Upper lobe of left lung (tissue), 6 donors: ENCODE measurements around the gene WDTC1. TPM values are rescaled to one million over a fixed set of nuclear protein-coding genes. Genes with fewer than 3 reads are reported as not detected.
"Not testable (repeated sequence)": the region's sequence is repeated elsewhere in the genome, so short reads cannot be mapped to it uniquely, and the experiment has no call there.

Experiments
- ATAC-seq, 2 donors: fragments of 200-7000 bp; cut with Tn5 transposase; one replicate each; pipeline ENCODE4 v1.9.1; 2022; ENCODE audit warnings: mild to moderate bottlenecking in 2 of 2, moderate library complexity in 2 of 2; ENCODE audit not compliant: low FRiP score in 2 of 2
- DNase-seq, 2 donors: peaks; one replicate each; pipeline ENCODE4 v3.0.0-alpha.2; 2019 to 2020
- H3K27ac ChIP-seq, 4 donors: fragments of 200-600 bp; sonication (generic); one replicate each; pipeline ENCODE4 v1.5.1; 2016 to 2019
- H3K27me3 ChIP-seq, 4 donors: fragments of 200-600 bp; sonication (generic); one replicate each; pipeline ENCODE4 v1.5.1; 2017 to 2019
- H3K36me3 ChIP-seq, 4 donors: fragments of 200-600 bp; sonication (generic); one replicate each; pipeline ENCODE4 v1.5.1; 2016 to 2019
- H3K4me1 ChIP-seq, 4 donors: fragments of 200-600 bp; sonication (generic); one replicate each; pipeline ENCODE4 v1.5.1; 2018 to 2019
- H3K4me3 ChIP-seq, 4 donors: fragments of 200-600 bp; sonication (generic); one replicate each; pipeline ENCODE4 v1.5.1; 2017 to 2019; ENCODE audit warnings: mild to moderate bottlenecking in 2 of 4, moderate library complexity in 1 of 4
- H3K9me3 ChIP-seq, 4 donors: fragments of 200-600 bp; sonication (generic); one replicate each; pipeline ENCODE4 v1.5.1; 2018 to 2019
- CTCF ChIP-seq, 6 experiments: fragments of 450-650 bp in 4 of 6; fragments of 200-600 bp in 2 of 6; sonication (generic) in 2 of 6; IDR thresholded peaks; one replicate each; pipeline ENCODE4 v1.5.1; 2016 to 2019; ENCODE audit warnings: antibody characterized with exemption in 6 of 6
- EP300 ChIP-seq, 4 donors: sonication (generic); formaldehyde crosslinking; IDR thresholded peaks; one replicate each; pipeline ENCODE4 v1.5.1; 2017; ENCODE audit warnings: antibody characterized with exemption in 4 of 4, control low read depth in 2 of 4
- POLR2A ChIP-seq, 4 donors: fragments of 450-650 bp; IDR thresholded peaks; one replicate each; pipeline ENCODE4 v1.5.1; 2016 to 2017; ENCODE audit warnings: antibody characterized with exemption in 4 of 4, mild to moderate bottlenecking in 2 of 4
- POLR2AphosphoS5 ChIP-seq, 2 donors: sonication (generic); formaldehyde crosslinking; IDR thresholded peaks; one replicate each; pipeline ENCODE4 v1.5.1; 2017; ENCODE audit warnings: antibody characterized with exemption in 2 of 2
- WGBS, 2 donors: methylation state at CpG; one replicate each; pipeline ENCODE4 v1.1.5; 2017 to 2018; 5-methylcytosine and 5-hydroxymethylcytosine counted together
- total RNA-seq, 6 donors: library from RNA; depleted of rRNA in 4 of 6; stranded (reverse); fragments of >200 nt in 4 of 6; gene quantifications; one replicate each; pipeline versions ENCODE4 v1.1.0 to v1.2.1, GENCODE V29; 2016 to 2021
- donor health status: DM: no; HTN: no; CAD: no; lungs with moderate emphysema.
- donor health status: DM: no; HTN: yes; CAD: no; lungs with severe emphysema.

The WDTC1 gene
- total RNA-seq, 6 donors from 2014 or later = 43.5 to 75.0 (median 51.8) TPM

- no peak for ATAC-seq
- Histone ChIP-seq H3K27ac (no peak overlapping the region), H3K36me3 (peaks cover 0 to 4% (median 1%) of the 10 kb centered on the region in 4 donors), H3K4me1 (peaks cover 3 to 13% (median 5%) of the 10 kb centered on the region in 4 donors), H3K27me3 (no peaks in the 10 kb centered on the region), H3K9me3 (no peaks in the 10 kb centered on the region), H3K4me3 (no peak overlapping the region)
- no peak for TF ChIP-seq POLR2AphosphoS5 (IDR thresholded peaks at IDR 0.05)
- no peak for DNase-seq
- WGBS, 2 donors = 95% methylated on average over 4 of the region's 4 CpGs
Observed at GRCh38 chr1:27241677-27242076, 7.2 kb downstream of the WDTC1 start.

DNA sequence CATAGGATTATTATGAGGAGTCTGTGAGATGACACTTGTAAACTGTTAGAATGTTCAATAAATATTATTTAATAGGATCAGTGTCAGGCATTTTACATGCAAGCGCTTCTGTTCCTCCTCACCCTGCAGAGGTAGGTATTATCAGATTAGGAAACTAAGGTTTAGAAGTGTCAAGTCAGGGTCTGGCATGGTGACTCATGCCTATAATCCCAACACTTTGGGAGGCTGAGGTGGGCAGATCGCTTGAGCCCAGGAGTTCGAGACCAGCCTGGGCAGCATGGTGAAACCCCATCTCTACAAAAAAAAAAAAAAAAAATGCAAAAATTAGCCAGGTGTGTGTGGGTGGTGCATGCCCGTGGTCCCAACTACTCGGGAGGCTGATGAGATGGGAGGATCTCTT is 9.2 kb downstream of the WDTC1 start:
- WGBS, 2 donors = 95 to 96% methylated on average over 4 to 5 of the region's 5 CpGs
- not testable (repeated sequence) for ATAC-seq, H3K27ac ChIP-seq, H3K27me3 ChIP-seq, H3K36me3 ChIP-seq, H3K4me1 ChIP-seq, H3K4me3 ChIP-seq, H3K9me3 ChIP-seq, DNase-seq

DNA sequence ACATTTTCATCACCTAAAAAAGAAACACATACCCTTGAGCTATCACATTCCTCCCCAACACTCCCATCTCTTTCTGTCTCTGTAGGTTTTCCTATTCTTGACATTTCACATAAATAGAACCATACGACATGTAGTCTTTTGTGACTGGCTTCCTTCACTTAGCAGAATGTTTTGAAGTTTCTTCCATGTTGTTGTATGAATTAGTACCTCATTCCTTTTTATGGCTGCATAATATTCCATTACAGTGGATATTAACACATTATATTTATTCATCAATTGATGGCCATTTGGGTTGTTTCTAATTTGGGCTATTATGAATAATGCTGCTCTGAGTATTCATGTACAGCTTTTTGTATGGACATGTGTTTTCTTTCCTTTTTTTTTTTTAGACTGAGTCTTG is 11.8 kb downstream of the WDTC1 start:
- Histone ChIP-seq H3K9me3 (no peaks in the 10 kb centered on the region), H3K4me1 (peaks cover 0 to 7% (median 0%) of the 10 kb centered on the region in 4 donors), H3K27me3 (no peaks in the 10 kb centered on the region), H3K36me3 (peaks cover 0 to 4% (median 1%) of the 10 kb centered on the region in 4 donors), H3K4me3 (no peak overlapping the region), H3K27ac (no peak overlapping the region)
- TF ChIP-seq POLR2AphosphoS5 (IDR thresholded peaks at IDR 0.05) = no peak
- no peak for TF ChIP-seq EP300 (IDR thresholded peaks at IDR 0.05)
- TF ChIP-seq POLR2A (IDR thresholded peaks at IDR 0.05) = no peak
- no peak for TF ChIP-seq CTCF (IDR thresholded peaks at IDR 0.05)
- DNase-seq = no peak
- no peak for ATAC-seq
- WGBS, 2 donors = 92 to 96% methylated on average over 1 of the region's 1 CpG

- Histone ChIP-seq H3K36me3 (no peaks in the 10 kb centered on the region), H3K4me1 (peaks cover 0 to 7% (median 0%) of the 10 kb centered on the region in 4 donors), H3K4me3 (no peak overlapping the region), H3K27me3 (no peaks in the 10 kb centered on the region), H3K27ac (no peak overlapping the region), H3K9me3 (no peaks in the 10 kb centered on the region)
- no peak for ATAC-seq
- 92% methylated on average over 3 of the region's 3 CpGs for WGBS, 2 donors
- no peak for DNase-seq
- TF ChIP-seq CTCF (IDR thresholded peaks at IDR 0.05) (no peak), POLR2AphosphoS5 (IDR thresholded peaks at IDR 0.05) (no peak), POLR2A (IDR thresholded peaks at IDR 0.05) (no peak), EP300 (IDR thresholded peaks at IDR 0.05) (no peak)
Observed at GRCh38 chr1:27253596-27253995, 19.2 kb downstream of the WDTC1 start.

DNA sequence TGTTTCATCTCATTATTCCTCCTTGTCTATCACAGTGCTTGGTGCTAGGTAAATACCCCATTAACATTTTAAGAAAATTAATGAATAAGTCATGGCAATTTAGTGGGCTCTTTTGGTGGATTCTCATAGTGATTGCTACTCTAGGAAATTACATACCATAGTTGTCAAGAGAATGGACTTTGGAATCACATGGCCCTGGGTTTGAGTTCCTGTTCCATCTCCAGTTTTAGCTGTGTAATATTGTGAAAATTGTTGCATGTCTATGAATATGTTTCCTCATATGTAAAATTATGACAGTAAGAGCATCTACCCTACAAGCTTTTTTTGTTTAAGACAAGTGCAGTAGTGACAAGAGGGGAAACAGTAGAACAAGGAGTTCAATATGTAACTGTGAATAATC is 20.7 kb downstream of the WDTC1 start:
- Histone ChIP-seq H3K9me3 (no peaks in the 10 kb centered on the region), H3K27ac (no peak overlapping the region), H3K4me3 (no peak overlapping the region), H3K4me1 (peaks cover 0 to 4% (median 0%) of the 10 kb centered on the region in 4 donors), H3K36me3 (no peaks in the 10 kb centered on the region), H3K27me3 (no peaks in the 10 kb centered on the region)
- no peak for TF ChIP-seq POLR2A (IDR thresholded peaks at IDR 0.05)
- no peak for TF ChIP-seq EP300 (IDR thresholded peaks at IDR 0.05)
- TF ChIP-seq POLR2AphosphoS5 (IDR thresholded peaks at IDR 0.05) = no peak
- no peak for TF ChIP-seq CTCF (IDR thresholded peaks at IDR 0.05)
- no peak for DNase-seq
- ATAC-seq = no peak

DNA sequence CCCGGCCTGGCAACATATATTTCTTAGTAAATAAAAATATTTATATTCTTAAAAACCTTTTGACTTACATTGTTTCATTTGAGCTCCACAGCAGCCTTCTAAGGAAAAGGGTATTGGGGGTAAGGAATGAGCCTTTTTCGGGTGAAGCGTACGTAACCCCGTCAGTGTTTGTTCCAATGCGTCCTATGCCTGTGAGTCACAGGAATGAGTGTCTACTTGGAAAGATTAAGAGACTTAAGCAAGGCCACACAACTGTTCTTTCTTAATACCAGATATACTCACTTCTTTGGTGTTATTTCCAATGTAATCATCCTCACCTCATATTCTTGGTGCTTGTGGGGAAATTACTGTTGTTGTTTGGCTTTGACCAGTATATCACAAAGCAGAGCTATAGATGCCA is 22.7 kb downstream of the WDTC1 start:
- TF ChIP-seq POLR2A (IDR thresholded peaks at IDR 0.05) = no peak
- TF ChIP-seq POLR2AphosphoS5 (IDR thresholded peaks at IDR 0.05) = no peak
- no peak for TF ChIP-seq CTCF (IDR thresholded peaks at IDR 0.05)
- TF ChIP-seq EP300 (IDR thresholded peaks at IDR 0.05) = no peak

More for the DNA sequence above, 22.7 kb downstream of the WDTC1 start:
- Histone ChIP-seq H3K36me3 (peaks cover 0 to 12% (median 4%) of the 10 kb centered on the region in 4 donors), H3K4me3 (no peak overlapping the region), H3K9me3 (no peaks in the 10 kb centered on the region), H3K4me1 (no peaks in the 10 kb centered on the region), H3K27ac (no peak overlapping the region), H3K27me3 (no peaks in the 10 kb centered on the region)
- ATAC-seq (no peak), DNase-seq (no peak)
- WGBS, 2 donors = 90 to 97% methylated on average over 6 of the region's 6 CpGs
